H1 (cell line): ENCODE measurements around the gene RNF214. TPM values are rescaled to one million over a fixed set of nuclear protein-coding genes. Genes with fewer than 3 reads are reported as not detected.

Experiments
- CTCF ChIA-PET: fragments of 300-600 bp; sonication (Branson Sonifier 250); formaldehyde crosslinking; loops from one replicate; lab custom pipeline; 2021; ENCODE audit not compliant: partially characterized antibody; lab: Charles Lee
- POLR2A ChIA-PET: fragments of 300-600 bp; sonication (Branson Sonifier 250); formaldehyde crosslinking; loops from one replicate; lab custom pipeline; 2021; ENCODE audit warnings: inconsistent platforms; ENCODE audit not compliant: partially characterized antibody; lab: Charles Lee
- DNase-seq, 2 experiments: peaks; one replicate each; pipeline versions ENCODE4 v3.0.0 to v3.0.0-alpha.2; 2010 to 2022; ENCODE audit warnings: low spot score in 2 of 2, low read depth in 1 of 2, mixed read lengths in 1 of 2
- FAIRE-seq: peaks from 2 replicates; lab custom pipeline; 2011; peaks lifted over from hg19 to GRCh38; lab: Jason Lieb, UNC
- H2AFZ ChIP-seq: 2 replicates; pipeline ENCODE4 v1.8.1; 2012; ENCODE audit warnings: low read length, inconsistent platforms
- H2AK5ac ChIP-seq: 2 replicates; pipeline ENCODE4 v1.6.1; 2013; ENCODE audit warnings: low read depth, low read length
- H2BK120ac ChIP-seq: replicated peaks from 2 replicates; pipeline ENCODE3; 2013; ENCODE audit warnings: low read depth, low read length, inconsistent platforms
- H2BK12ac ChIP-seq: 2 replicates; pipeline ENCODE4 v1.6.1; 2013; ENCODE audit warnings: low read depth, low read length
- H2BK15ac ChIP-seq: 2 replicates; pipeline ENCODE4 v1.6.1; 2013; ENCODE audit warnings: low read length
- H2BK20ac ChIP-seq: 2 replicates; pipeline ENCODE4 v1.6.1; 2013; ENCODE audit warnings: low read length
- H2BK5ac ChIP-seq: 2 replicates; pipeline ENCODE4 v1.6.1; 2013; ENCODE audit warnings: low read depth, low read length
- H3K14ac ChIP-seq: 2 replicates; pipeline ENCODE4 v1.6.1; 2013; ENCODE audit warnings: inconsistent platforms; ENCODE audit not compliant: insufficient read length
- H3K18ac ChIP-seq: 2 replicates; pipeline ENCODE4 v1.6.1; 2013; ENCODE audit warnings: low read length; ENCODE audit errors: extremely low read depth
- H3K23ac ChIP-seq: 2 replicates; pipeline ENCODE4 v1.6.1; 2013; ENCODE audit warnings: inconsistent platforms; ENCODE audit not compliant: insufficient read length
- H3K23me2 ChIP-seq: 2 replicates; pipeline ENCODE4 v1.6.1; 2013; ENCODE audit warnings: low read depth, low read length
- H3K27ac ChIP-seq: 2 replicates; pipeline ENCODE4 v1.6.1; 2011; ENCODE audit warnings: low read depth, low read length, inconsistent platforms
- H3K27me3 ChIP-seq, 4 experiments: replicated peaks in 1 of 4; 1 replicate in 1 of 4; 2 replicates in 3 of 4; pipeline versions ENCODE4 v1.6.1 to v1.8.1; 2011 to 2013; ENCODE audit warnings: low read length in 3 of 4, mild to moderate bottlenecking in 3 of 4, inconsistent platforms in 2 of 4, mixed read lengths in 2 of 4, moderate library complexity in 1 of 4; ENCODE audit not compliant: control insufficient read depth in 3 of 4, insufficient read depth in 3 of 4; ENCODE audit errors: extremely low read depth in 1 of 4
- H3K36me3 ChIP-seq, 4 experiments: 2 replicates each; pipeline versions ENCODE4 v1.6.1 to v1.8.1; 2011 to 2013; ENCODE audit warnings: mild to moderate bottlenecking in 4 of 4, low read length in 3 of 4, moderate library complexity in 2 of 4, control low read depth in 1 of 4, inconsistent platforms in 1 of 4; ENCODE audit not compliant: insufficient read depth in 4 of 4, control insufficient read depth in 2 of 4
- H3K4ac ChIP-seq: replicated peaks from 2 replicates; pipeline ENCODE3; 2013; ENCODE audit warnings: low read length, low read depth, mixed read lengths, inconsistent platforms; ENCODE audit not compliant: insufficient read length
- H3K4me1 ChIP-seq, 4 experiments: replicated peaks in 1 of 4; 1 replicate in 1 of 4; 2 replicates in 3 of 4; pipeline versions ENCODE4 v1.6.1 to v1.8.1; 2011 to 2013; ENCODE audit warnings: low read length in 3 of 4, inconsistent platforms in 2 of 4, mixed read lengths in 1 of 4; ENCODE audit not compliant: insufficient read depth in 4 of 4, control insufficient read depth in 3 of 4
- H3K4me2 ChIP-seq, 2 experiments: 2 replicates each; pipeline versions ENCODE4 v1.6.1 to v1.8.1; 2011 to 2013; ENCODE audit warnings: low read depth in 2 of 2, low read length in 2 of 2, control low read depth in 1 of 2, inconsistent platforms in 1 of 2, mild to moderate bottlenecking in 1 of 2; ENCODE audit not compliant: insufficient read depth in 1 of 2
- H3K4me3 ChIP-seq, 4 experiments: fragments of 200-600, 300-600 bp in 1 of 4; sonication (generic), shearing (Covaris generic), sonication (Bioruptor Twin) in 1 of 4; 2 replicates each; pipeline versions ENCODE4 v1.5.1 to v1.8.1; 2011 to 2016; ENCODE audit warnings: low read length in 4 of 4, low read depth in 3 of 4, control low read depth in 2 of 4, inconsistent platforms in 2 of 4, mild to moderate bottlenecking in 2 of 4, mixed read lengths in 1 of 4, moderate library complexity in 1 of 4; ENCODE audit not compliant: insufficient read depth in 2 of 4; ENCODE audit errors: extremely low read depth in 1 of 4
- H3K56ac ChIP-seq: replicated peaks from 2 replicates; pipeline ENCODE3; 2013; ENCODE audit warnings: low read depth, mild to moderate bottlenecking, mixed read lengths, low read length, inconsistent platforms; ENCODE audit not compliant: insufficient read length
- H3K79me1 ChIP-seq: 2 replicates; pipeline ENCODE4 v1.6.1; 2013; ENCODE audit warnings: low read depth, low read length, control low read depth
- H3K79me2 ChIP-seq, 2 experiments: 2 replicates each; pipeline versions ENCODE4 v1.6.1 to v1.8.1; 2012 to 2013; ENCODE audit warnings: low read length in 2 of 2, mild to moderate bottlenecking in 2 of 2, inconsistent platforms in 1 of 2; ENCODE audit not compliant: insufficient read depth in 2 of 2, control insufficient read depth in 1 of 2
- H3K9ac ChIP-seq, 4 experiments: replicated peaks in 1 of 4; 1 replicate in 1 of 4; 2 replicates in 3 of 4; pipeline versions ENCODE4 v1.6.1 to v1.8.1; 2011 to 2013; ENCODE audit warnings: low read depth in 3 of 4, low read length in 3 of 4, control low read depth in 2 of 4, mild to moderate bottlenecking in 2 of 4, moderate library complexity in 2 of 4, inconsistent platforms in 1 of 4; ENCODE audit errors: extremely low read depth in 1 of 4
- H3K9me3 ChIP-seq, 2 experiments: 2 replicates each; pipeline versions ENCODE4 v1.6.1 to v1.8.1; 2012 to 2013; ENCODE audit warnings: mild to moderate bottlenecking in 2 of 2, moderate library complexity in 2 of 2, control low read depth in 1 of 2, inconsistent platforms in 1 of 2, low read depth in 1 of 2, low read length in 1 of 2, mixed read lengths in 1 of 2; ENCODE audit not compliant: insufficient read depth in 2 of 2
- H4K20me1 ChIP-seq, 2 experiments: replicated peaks in 1 of 2; 2 replicates each; pipeline versions ENCODE3 to v1.8.1; 2011 to 2013; ENCODE audit warnings: inconsistent platforms in 2 of 2, low read length in 2 of 2, mild to moderate bottlenecking in 1 of 2; ENCODE audit not compliant: insufficient read depth in 2 of 2, control insufficient read depth in 1 of 2
- H4K5ac ChIP-seq: 2 replicates; pipeline ENCODE4 v1.6.1; 2013; ENCODE audit warnings: low read length, low read depth, mixed read lengths, inconsistent platforms; ENCODE audit not compliant: insufficient read length
- H4K8ac ChIP-seq: 2 replicates; pipeline ENCODE4 v1.8.0; 2013; ENCODE audit warnings: mild to moderate bottlenecking, moderate library complexity, low read length, inconsistent platforms; ENCODE audit not compliant: insufficient read depth; ENCODE audit errors: extremely low read depth
- H4K91ac ChIP-seq: replicated peaks from 2 replicates; pipeline ENCODE3; 2013; ENCODE audit warnings: low read length, mixed read lengths, inconsistent platforms; ENCODE audit not compliant: insufficient read length
- EGR1 ChIP-seq: IDR thresholded peaks from 2 replicates; pipeline ENCODE4 v1.6.1; 2011; ENCODE audit warnings: low read depth, low read length, borderline replicate concordance
- GABPA ChIP-seq: IDR thresholded peaks from 2 replicates; pipeline ENCODE4 v1.6.1; 2011; ENCODE audit warnings: mild to moderate bottlenecking, low read length, moderate library complexity, borderline replicate concordance; ENCODE audit not compliant: insufficient read depth
- MAFK ChIP-seq: IDR thresholded peaks from 2 replicates; pipeline ENCODE4 v1.6.1; 2012; ENCODE audit warnings: low read depth, mild to moderate bottlenecking, improper control_type of control experiment, low read length
- PHF8 ChIP-seq: fragments of 200-600 bp; sonication (generic); conservative IDR thresholded peaks from 2 replicates; pipeline ENCODE4 v1.7.1; 2012; ENCODE audit warnings: low read depth, mild to moderate bottlenecking, inconsistent platforms, low read length, moderate library complexity
- RBBP5 ChIP-seq: IDR thresholded peaks from 2 replicates; pipeline ENCODE4 v1.7.1; 2012; ENCODE audit warnings: low read depth, mild to moderate bottlenecking, inconsistent platforms, low read length, moderate library complexity, borderline replicate concordance
- TBP ChIP-seq: IDR thresholded peaks from 2 replicates; pipeline ENCODE4 v1.6.1; 2011; ENCODE audit warnings: low read depth, low read length, improper control_type of control experiment
- WGBS, 2 experiments: shearing (Covaris generic) in 1 of 2; methylation state at CpG; one replicate each; pipeline versions ENCODE4 v1.1.6 to v1.1.7; 2013 to 2015; ENCODE audit warnings: low lambda C conversion rate in 2 of 2, mixed read lengths in 2 of 2, inconsistent platforms in 1 of 2, low coverage in 1 of 2, missing lambda C conversion rate in 1 of 2; ENCODE audit not compliant: insufficient replicate concordance in 2 of 2, insufficient coverage in 1 of 2, insufficient read length in 1 of 2; ENCODE audit errors: extremely low coverage in 1 of 2, missing lambda C conversion rate in 1 of 2; 5-methylcytosine and 5-hydroxymethylcytosine counted together
- polyA plus RNA-seq, 7 experiments: library from polyadenylated mRNA; depleted of rRNA in 3 of 7; stranded (reverse) in 5 of 7; unstranded in 2 of 7; fragments of >200 nt in 5 of 7; fragments of 200-250 nt in 2 of 7; gene quantifications; 1 replicate in 5 of 7; 2 replicates in 1 of 7; 4 replicates in 1 of 7; pipeline versions ENCODE4 v1.2.1 to v1.2.3, GENCODE V29; 2011 to 2013; ENCODE audit warnings: missing spikeins in 2 of 7, mixed read lengths in 2 of 7
- total RNA-seq: library from RNA; stranded (reverse); fragmentation: NEBNext Ultra II Directional; extraction: Animal tissue kit (Norgen Biotek cat#: 25700); gene quantifications from 2 replicates; pipeline ENCODE4 v1.2.1, GENCODE V29; 2021
- TF ChIP-seq, protein P1 (sequence below): IDR thresholded peaks from 2 replicates; pipeline ENCODE4 v1.6.1; 2012; ENCODE audit warnings: inconsistent platforms

The RNF214 gene
- total and polyA plus RNA-seq, 2 of the 8 experiments (the other 6 are each of a cell fraction or from before 2014, with no cell fraction given) = 34.9 to 35.6 TPM

DNA sequence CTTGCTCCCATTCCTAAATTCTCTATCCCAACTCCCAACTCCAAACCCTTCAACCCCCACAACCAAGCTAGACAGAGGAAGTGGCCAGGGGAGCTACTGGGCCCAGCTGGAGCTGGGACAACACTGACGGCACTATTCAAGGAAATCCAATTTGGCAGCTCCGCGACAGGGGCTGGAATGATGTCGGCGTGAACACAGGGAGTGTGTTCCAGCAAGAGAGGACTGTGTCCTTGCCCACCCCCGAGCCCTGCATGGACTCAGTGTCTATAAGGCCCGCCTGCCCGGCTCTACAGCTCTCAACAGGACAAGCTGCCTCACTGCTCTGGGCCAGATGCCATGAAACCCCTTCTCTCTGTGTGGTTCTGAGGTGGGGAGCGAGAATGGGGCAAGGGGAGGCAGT, 11.9 kb upstream of the RNF214 start:
- H3K14ac ChIP-seq = no peak overlapping the region
- no peak overlapping the region for H3K18ac ChIP-seq
- H3K56ac ChIP-seq = no peak overlapping the region
- no peak overlapping the region for H2BK20ac ChIP-seq
- no peak overlapping the region for H2BK12ac ChIP-seq
- no peak overlapping the region for H4K5ac ChIP-seq
- H3K27ac ChIP-seq = no peak overlapping the region
- no peak overlapping the region for H3K4ac ChIP-seq
- H3K23me2 ChIP-seq = no peaks in the 10 kb centered on the region
- no peak overlapping the region for H3K9ac ChIP-seq
- H2BK5ac ChIP-seq = no peak overlapping the region
- CTCF ChIA-PET = interaction anchor here (0.9 to 25.0 kb wide), 6 partner anchors 9 to 82 kb away, joined by 3 to 449 read pairs (median 20); partner anchors contain the start of genes PCSK7, SIDT2 and TAGLN
- H2AK5ac ChIP-seq = no peak overlapping the region
- no peak overlapping the region for H4K8ac ChIP-seq
- no peaks in the 10 kb centered on the region for H3K9me3 ChIP-seq
- no peak overlapping the region for H3K23ac ChIP-seq
- TF ChIP-seq RBBP5 (no peak), EGR1 (no peak), GABPA (no peak), MAFK (no peak), TBP (no peak), PHF8 (no peak)
- TF ChIP-seq, protein P1, sequence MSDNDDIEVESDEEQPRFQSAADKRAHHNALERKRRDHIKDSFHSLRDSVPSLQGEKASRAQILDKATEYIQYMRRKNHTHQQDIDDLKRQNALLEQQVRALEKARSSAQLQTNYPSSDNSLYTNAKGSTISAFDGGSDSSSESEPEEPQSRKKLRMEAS = no peak
- no peaks in the 10 kb centered on the region for H3K79me1 ChIP-seq
- no peak overlapping the region for H2AFZ ChIP-seq
- DNase-seq = no peak
- H2BK120ac ChIP-seq = no peak overlapping the region
- POLR2A ChIA-PET = interaction anchor here (0.8 to 4.0 kb wide), 7 partner anchors 9 to 76 kb away, joined by 3 to 17 read pairs (median 6); partner anchors contain the start of gene TAGLN
- no peaks in the 10 kb centered on the region for H3K4me1 ChIP-seq
- H3K27me3 ChIP-seq = no peaks in the 10 kb centered on the region
- WGBS, 2 experiments = 87% methylated on average over 9 of the region's 9 CpGs; no CpG with 5 or more reads in 1 of the 2 experiments
- peaks cover 9 to 38% (median 26%) of the 10 kb centered on the region in 4 experiments; a peak in 7 of 8 replicates for H3K36me3 ChIP-seq
- H3K4me2 ChIP-seq = no peak overlapping the region
- H2BK15ac ChIP-seq = no peak overlapping the region
- H4K91ac ChIP-seq = no peak overlapping the region
- FAIRE-seq = no peak
- no peak overlapping the region for H3K4me3 ChIP-seq
- peaks cover 0 to 1% of the 10 kb centered on the region in 2 experiments for H4K20me1 ChIP-seq
- no peaks in the 10 kb centered on the region; a peak in 1 of 4 replicates for H3K79me2 ChIP-seq
